Motor neuron (in vitro differentiated cells): Measurements from ENCODE around the gene GLCCI1. TPM values are rescaled to one million over a fixed set of nuclear protein-coding genes. Genes with fewer than 3 reads are reported as not detected.

Source experiments
- ATAC-seq, 8 experiments: fragments of 200-7000 bp; cut with Tn5 transposase; replicated peaks in 6 of 8; 2 replicates each; pipeline ENCODE4 v1.8.0; 2021; ENCODE audit warnings: mild to moderate bottlenecking in 8 of 8, moderate library complexity in 8 of 8
- H3K27ac ChIP-seq, 2 donors: fragments of 250-450 bp; sonication (Bioruptor Pico); 2 replicates each; pipeline ENCODE4 v1.9.0; 2021; ENCODE audit warnings: antibody characterized with exemption in 2 of 2, mild to moderate bottlenecking in 2 of 2, moderate library complexity in 1 of 2
- H3K4me1 ChIP-seq, 2 donors: fragments of 250-450 bp; sonication (Bioruptor Pico); replicated peaks in 1 of 2; 2 replicates each; pipeline ENCODE4 v1.6.1; 2021; ENCODE audit warnings: antibody characterized with exemption in 2 of 2, mild to moderate bottlenecking in 2 of 2, moderate library complexity in 1 of 2
- H3K4me3 ChIP-seq, 5 donors: fragments of 250-450 bp; sonication (Bioruptor Pico); 2 replicates each; pipeline ENCODE4 v1.9.0; 2021; ENCODE audit warnings: antibody characterized with exemption in 5 of 5, mild to moderate bottlenecking in 5 of 5, moderate library complexity in 4 of 5
- WGBS, 10 experiments: fragments of 450-650 bp; shearing (Covaris generic); methylation state at CpG; one replicate each; pipeline ENCODE4 v1.0.0; 2022; 5-methylcytosine and 5-hydroxymethylcytosine counted together
- in situ Hi-C, 9 experiments: fragments of 400-800 bp; cut with MboI; loops; one replicate each; pipeline ENCODE4 v1.15.0; 2021; ENCODE audit warnings: low sequenced_read_pairs in 9 of 9, low pct_unique_long_range_greater_than_20kb in 2 of 9; ENCODE audit not compliant: unreplicated experiment in 9 of 9
- total RNA-seq, 8 experiments: library from RNA; unstranded; fragments of 300-600 nt; gene quantifications; 2 replicates each; pipeline versions ENCODE4 v1.2.3 to v1.2.4, GENCODE V29; 2022

Gene GLCCI1
- total RNA-seq, 8 experiments from 2014 or later, result 2.7 to 46.0 (median 22.2) TPM

GRCh38 chr7:8109196-8110022 lies 140.8 kb downstream of the GLCCI1 start:
- no peak overlapping the region for H3K27ac ChIP-seq
- no peak overlapping the region for H3K4me3 ChIP-seq
- no peaks in the 10 kb centered on the region for H3K4me1 ChIP-seq
- 17 to 100% (median 88%) methylated on average over 1 to 4 of the region's 4 CpGs; no CpG with 5 or more reads in 1 of the 10 experiments for WGBS, 10 experiments
- in situ Hi-C loops, result no loop called here
- ATAC-seq, result peak in 1 of 8 experiments; percentile 29

GRCh38 chr7:8111282-8111960 lies 142.8 kb downstream of the GLCCI1 start:
- peak in 2 of 8 experiments; percentile 30 to 73 for ATAC-seq
- 14 to 76% (median 50%) methylated on average over 1 to 7 of the region's 11 CpGs; no CpG with 5 or more reads in 3 of the 10 experiments for WGBS, 10 experiments
- in situ Hi-C loops, result no loop called here

GRCh38 chr7:8112685-8113084 lies 144.1 kb downstream of the GLCCI1 start:
- WGBS, 10 experiments, result 0 to 100% (median 100%) methylated on average over 1 to 2 of the region's 2 CpGs; no CpG with 5 or more reads in 7 of the 10 experiments
- Histone ChIP-seq H3K4me1 (no peaks in the 10 kb centered on the region), H3K4me3 (no peak overlapping the region), H3K27ac (no peak overlapping the region)
- in situ Hi-C loops, result no loop called here
- no peak for ATAC-seq

More at GRCh38 chr7:8111282-8111960, 142.8 kb downstream of the GLCCI1 start:
- no peaks in the 10 kb centered on the region for H3K4me1 ChIP-seq
- H3K4me3 ChIP-seq, result no peak overlapping the region
- H3K27ac ChIP-seq, result no peak overlapping the region

GRCh38 chr7:8113184-8113583 lies 144.6 kb downstream of the GLCCI1 start:
- in situ Hi-C loops, result no loop called here
- no peak for ATAC-seq
- Histone ChIP-seq H3K4me1 (no peaks in the 10 kb centered on the region), H3K4me3 (no peak overlapping the region), H3K27ac (no peak overlapping the region)
- 0 to 100% (median 88%) methylated on average over 1 to 3 of the region's 3 CpGs; no CpG with 5 or more reads in 3 of the 10 experiments for WGBS, 10 experiments

GRCh38 chr7:8114175-8114574 lies 145.6 kb downstream of the GLCCI1 start:
- no peak for ATAC-seq
- H3K4me1 ChIP-seq, result no peaks in the 10 kb centered on the region
- H3K4me3 ChIP-seq, result no peak overlapping the region
- WGBS, 10 experiments, result 30 to 100% (median 94%) methylated on average over 1 to 3 of the region's 4 CpGs; no CpG with 5 or more reads in 2 of the 10 experiments
- in situ Hi-C loops, result no loop called here
- H3K27ac ChIP-seq, result no peak overlapping the region

GRCh38 chr7:8115547-8116402 lies 147.2 kb downstream of the GLCCI1 start:
- Histone ChIP-seq H3K4me1 (no peaks in the 10 kb centered on the region), H3K27ac (no peak overlapping the region), H3K4me3 (no peak overlapping the region)
- in situ Hi-C loops, result no loop called here
- 20 to 100% (median 74%) methylated on average over 1 to 3 of the region's 3 CpGs; no CpG with 5 or more reads in 3 of the 10 experiments for WGBS, 10 experiments
- ATAC-seq, result no peak

- H3K4me3 ChIP-seq, result no peak overlapping the region
- H3K4me1 ChIP-seq, result no peaks in the 10 kb centered on the region
- H3K27ac ChIP-seq, result no peak overlapping the region
- ATAC-seq, result no peak
- 0 to 100% (median 59%) methylated on average over 1 to 2 of the region's 2 CpGs; no CpG with 5 or more reads in 2 of the 10 experiments for WGBS, 10 experiments
- in situ Hi-C loops, result no loop called here
Measured at GRCh38 chr7:8117195-8117594, 148.6 kb downstream of the GLCCI1 start.

- no peak overlapping the region for H3K4me3 ChIP-seq
- ATAC-seq, result peak in 2 of 8 experiments; percentile 9 to 54
- in situ Hi-C loops, result no loop called here
- no peaks in the 10 kb centered on the region for H3K4me1 ChIP-seq
- WGBS, 10 experiments, result 0 to 100% (median 70%) methylated on average over 1 to 4 of the region's 8 CpGs; no CpG with 5 or more reads in 1 of the 10 experiments
- H3K27ac ChIP-seq, result no peak overlapping the region
Measured at GRCh38 chr7:8119262-8119661, 150.7 kb downstream of the GLCCI1 start.

- H3K4me3 ChIP-seq, result no peak overlapping the region
- WGBS, 10 experiments, result 0 to 100% (median 86%) methylated on average over 1 to 9 of the region's 12 CpGs; no CpG with 5 or more reads in 2 of the 10 experiments
- H3K4me1 ChIP-seq, result no peaks in the 10 kb centered on the region
- in situ Hi-C loops, result no loop called here
- no peak overlapping the region for H3K27ac ChIP-seq
- ATAC-seq, result peak in 3 of 8 experiments; percentile 16 to 67 (median 55)
Measured at GRCh38 chr7:8120390-8121058, 151.9 kb downstream of the GLCCI1 start.

GRCh38 chr7:8121243-8121642 lies 152.6 kb downstream of the GLCCI1 start:
- ATAC-seq, result peak in 6 of 8 experiments; percentile 58 to 82 (median 63)
- Histone ChIP-seq H3K4me3 (no peak overlapping the region), H3K27ac (no peak overlapping the region), H3K4me1 (no peaks in the 10 kb centered on the region)
- 0 to 100% (median 75%) methylated on average over 1 to 3 of the region's 3 CpGs; no CpG with 5 or more reads in 1 of the 10 experiments for WGBS, 10 experiments
- in situ Hi-C loops, result no loop called here

GRCh38 chr7:8125680-8126444 lies 157.3 kb downstream of the GLCCI1 start:
- WGBS, 10 experiments, result 15 to 93% (median 76%) methylated on average over 1 to 6 of the region's 8 CpGs
- H3K4me1 ChIP-seq, result no peaks in the 10 kb centered on the region
- no peak overlapping the region for H3K4me3 ChIP-seq
- in situ Hi-C loops, result no loop called here
- no peak for ATAC-seq
- no peak overlapping the region for H3K27ac ChIP-seq
